GM13977 (cell line): ENCODE results near the gene OR52E5.

Experiments
- DNase-seq: peaks from one replicate; pipeline ENCODE4 v3.0.0; 2012; ENCODE audit warnings: low spot score
- CTCF ChIP-seq: IDR thresholded peaks from 2 replicates; pipeline ENCODE4 v1.5.1; 2012; ENCODE audit warnings: mild to moderate bottlenecking, control low read depth; ENCODE audit not compliant: insufficient read depth; ENCODE audit errors: extremely low read depth, missing control alignments
- in situ Hi-C: fragments of 300-500 bp; cut with MboI; formaldehyde crosslinking; loops from one replicate; pipeline ENCODE4 v1.12.0; 2022; ENCODE audit warnings: low sequenced_read_pairs, low pct_unique_long_range_greater_than_20kb, mixed read lengths, inconsistent platforms; ENCODE audit not compliant: unreplicated experiment

OR52E5 gene

GRCh38 chr11:5910540-5910939 lies 17.5 kb downstream of the OR52E5 start:
- DNase-seq, result no peak
- in situ Hi-C loops, result no loop called here
- no peak for TF ChIP-seq CTCF

GRCh38 chr11:5922749-5923426 lies 29.9 kb downstream of the OR52E5 start:
- in situ Hi-C loops, result no loop called here
- no peak for TF ChIP-seq CTCF
- DNase-seq, result no peak

- no peak for DNase-seq
- no peak for TF ChIP-seq CTCF
- in situ Hi-C loops, result no loop called here
These were observed 30.4 kb downstream of the OR52E5 start for GRCh38 chr11:5923427-5923776.

- no peak for DNase-seq
- in situ Hi-C loops, result no loop called here
- no peak for TF ChIP-seq CTCF
These were observed 30.8 kb downstream of the OR52E5 start for GRCh38 chr11:5923794-5924193.

- in situ Hi-C loops, result no loop called here
- DNase-seq, result no peak
- TF ChIP-seq CTCF, result no peak
These were observed 35.3 kb downstream of the OR52E5 start for GRCh38 chr11:5928271-5928670.

GRCh38 chr11:5928811-5929210 lies 35.8 kb downstream of the OR52E5 start:
- in situ Hi-C loops, result no loop called here
- DNase-seq, result no peak
- no peak for TF ChIP-seq CTCF
